Endothelial cell of umbilical vein (primary cell): ENCODE results near the gene KCTD17. TPM values are rescaled to one million over a fixed set of nuclear protein-coding genes. Genes with fewer than 3 reads are reported as not detected.
A peak's percentile ranks its signal among the peaks of the same experiment; 100 is the strongest.

Source experiments
- BruUV-seq: library from RNA; stranded (reverse); fragments of 400-500 nt; replicated peaks from 2 replicates; lab custom pipeline; 2021; lab: Mats Ljungman, UMichigan
- CTCF ChIA-PET: fragments of 300-600, 350-600 bp; sonication (Branson Sonifier 250); formaldehyde crosslinking; loops from one replicate; lab custom pipeline; 2021; ENCODE audit warnings: antibody characterized with exemption, inconsistent platforms; lab: Charles Lee
- POLR2A ChIA-PET: fragments of 300-600, 350-600 bp; sonication (Branson Sonifier 250); formaldehyde crosslinking; loops from one replicate; lab custom pipeline; 2021; ENCODE audit warnings: antibody characterized with exemption, inconsistent platforms; lab: Charles Lee
- DNase-seq: peaks from one replicate; pipeline ENCODE4 v3.0.0-alpha.2; 2011; ENCODE audit warnings: low read depth, low spot score
- FAIRE-seq: peaks from 2 replicates; lab custom pipeline; 2011; peaks lifted over from hg19 to GRCh38; lab: Jason Lieb, UNC
- H2AFZ ChIP-seq: 2 replicates; pipeline ENCODE4 v1.6.0; 2012; ENCODE audit warnings: low read depth, low read length, control low read depth, inconsistent platforms
- H3K27ac ChIP-seq: 2 replicates; pipeline ENCODE4 v1.5.1; 2011; ENCODE audit warnings: low read depth, mild to moderate bottlenecking, control low read depth, low read length, moderate library complexity; ENCODE audit not compliant: insufficient read depth
- H3K27me3 ChIP-seq, 2 experiments: 2 replicates each; pipeline versions ENCODE4 v1.6.0 to v1.6.1; 2011; ENCODE audit warnings: low read length in 2 of 2, mixed read lengths in 1 of 2; ENCODE audit not compliant: control insufficient read depth in 2 of 2, insufficient read depth in 2 of 2
- H3K36me3 ChIP-seq, 2 experiments: 2 replicates in 1 of 2; 3 replicates in 1 of 2; pipeline ENCODE4 v1.5.1; 2011; ENCODE audit warnings: low read length in 2 of 2, mild to moderate bottlenecking in 1 of 2, moderate library complexity in 1 of 2; ENCODE audit not compliant: control insufficient read depth in 2 of 2, insufficient read depth in 2 of 2; ENCODE audit errors: extremely low read depth in 1 of 2
- H3K4me1 ChIP-seq: 3 replicates; pipeline ENCODE4 v1.5.1; 2011; ENCODE audit warnings: mild to moderate bottlenecking, low read length; ENCODE audit not compliant: control insufficient read depth, insufficient read depth; ENCODE audit errors: extremely low read depth
- H3K4me2 ChIP-seq: 2 replicates; pipeline ENCODE4 v1.6.1; 2011; ENCODE audit warnings: low read length, control low read depth, mixed read lengths; ENCODE audit not compliant: insufficient read depth
- H3K4me3 ChIP-seq, 3 experiments: fragments of 200-600 bp in 1 of 3; sonication (generic), shearing (Covaris generic) in 1 of 3; replicated peaks in 1 of 3; 2 replicates each; pipeline ENCODE4 v1.5.1; 2011 to 2016; ENCODE audit warnings: control low read depth in 3 of 3, low read length in 3 of 3, mild to moderate bottlenecking in 2 of 3, inconsistent platforms in 1 of 3, low read depth in 1 of 3, moderate library complexity in 1 of 3; ENCODE audit not compliant: insufficient read depth in 1 of 3
- H3K79me2 ChIP-seq: 2 replicates; pipeline ENCODE4 v1.6.0; 2012; ENCODE audit warnings: low read length, inconsistent platforms; ENCODE audit not compliant: control insufficient read depth, insufficient read depth
- H3K9ac ChIP-seq: replicated peaks from 2 replicates; pipeline ENCODE3; 2011; ENCODE audit warnings: low read length, control low read depth; ENCODE audit not compliant: insufficient read depth; ENCODE audit errors: extremely low read depth
- H3K9me1 ChIP-seq: replicated peaks from 3 replicates; pipeline ENCODE4 v1.6.0; 2011; ENCODE audit warnings: mild to moderate bottlenecking, low read length; ENCODE audit not compliant: control insufficient read depth, insufficient read depth; ENCODE audit errors: extremely low read depth
- H3K9me3 ChIP-seq: replicated peaks from 2 replicates; pipeline ENCODE4 v1.5.1; 2012; ENCODE audit warnings: low read length, inconsistent platforms; ENCODE audit not compliant: control insufficient read depth, insufficient read depth
- H4K20me1 ChIP-seq: replicated peaks from 2 replicates; pipeline ENCODE3; 2011; ENCODE audit warnings: mild to moderate bottlenecking, low read length; ENCODE audit not compliant: control insufficient read depth, insufficient read depth; ENCODE audit errors: extremely low read depth
- EZH2 ChIP-seq: IDR thresholded peaks from 2 replicates; pipeline ENCODE4 v1.6.1; 2012; ENCODE audit warnings: borderline replicate concordance, low read depth, mild to moderate bottlenecking, moderate library complexity, low read length, inconsistent platforms; ENCODE audit not compliant: severe bottlenecking
- FOS ChIP-seq: IDR thresholded peaks from 2 replicates; pipeline ENCODE4 v1.6.1; 2011; ENCODE audit warnings: mild to moderate bottlenecking, low read length, moderate library complexity, borderline replicate concordance; ENCODE audit not compliant: insufficient read depth
- GATA2 ChIP-seq: IDR thresholded peaks from 2 replicates; pipeline ENCODE4 v1.7.0; 2011; ENCODE audit warnings: low read depth, mild to moderate bottlenecking, moderate library complexity, mixed read lengths, low read length; ENCODE audit not compliant: insufficient read length, insufficient read depth
- JUN ChIP-seq: IDR thresholded peaks from 2 replicates; pipeline ENCODE4 v1.6.1; 2011; ENCODE audit warnings: borderline replicate concordance, low read depth; ENCODE audit not compliant: insufficient read length, insufficient read depth
- MYC ChIP-seq: IDR thresholded peaks from one replicate; pipeline ENCODE4 v1.6.1; 2011; ENCODE audit warnings: mild to moderate bottlenecking, low read depth, low read length
- POLR2A ChIP-seq: IDR thresholded peaks from 2 replicates; pipeline ENCODE4 v1.6.1; 2012; ENCODE audit warnings: low read depth, mild to moderate bottlenecking, control low read depth, low read length
- POLR2AphosphoS5 ChIP-seq: IDR thresholded peaks from 2 replicates; pipeline ENCODE4 v1.6.1; 2012; ENCODE audit warnings: low read depth, mild to moderate bottlenecking, control low read depth, low read length, moderate library complexity; ENCODE audit not compliant: insufficient read depth
- dilution Hi-C: fragments of 300-500 bp; cut with MboI; formaldehyde crosslinking; loops from one replicate; pipeline ENCODE4 v1.15.0; 2019; ENCODE audit warnings: low sequenced_read_pairs; ENCODE audit not compliant: extremely low pct_ligation_motif_present
- intact Hi-C: fragments of 100-400 bp; cut with micrococcal nuclease; formaldehyde crosslinking; loops from one replicate; pipeline ENCODE4 v1.10.0; 2022
- polyA plus RNA-seq, 4 experiments: library from polyadenylated mRNA; depleted of rRNA in 3 of 4; stranded (reverse) in 3 of 4; unstranded in 1 of 4; fragments of >200 nt; gene quantifications; 2 replicates each; pipeline versions ENCODE4 v1.2.1 to v1.2.3, GENCODE V29; 2011 to 2012; ENCODE audit warnings: missing spikeins in 1 of 4
- total RNA-seq: library from RNA; stranded (reverse); gene quantifications from 2 replicates; pipeline ENCODE4 v1.2.3, GENCODE V29; 2021
- TF ChIP-seq, protein P1 (sequence below): IDR thresholded peaks from 2 replicates; pipeline ENCODE4 v1.6.1; 2011; ENCODE audit not compliant: insufficient read depth, insufficient read length
- TF ChIP-seq, protein P2 (sequence below), 2 donors: IDR thresholded peaks; 1 replicate in 1 of 2; 2 replicates in 1 of 2; pipeline ENCODE4 v1.5.1; 2011; ENCODE audit warnings: low read length in 2 of 2, mild to moderate bottlenecking in 2 of 2, moderate library complexity in 2 of 2, control low read depth in 1 of 2, inconsistent platforms in 1 of 2, low read depth in 1 of 2; ENCODE audit not compliant: insufficient read depth in 1 of 2; ENCODE audit errors: extremely low read depth in 1 of 2

The KCTD17 gene
- total and polyA plus RNA-seq, 2 donors (not counting 3 experiments of a cell fraction or from before 2014, with no cell fraction given), result 59.2 to 73.0 TPM

DNA sequence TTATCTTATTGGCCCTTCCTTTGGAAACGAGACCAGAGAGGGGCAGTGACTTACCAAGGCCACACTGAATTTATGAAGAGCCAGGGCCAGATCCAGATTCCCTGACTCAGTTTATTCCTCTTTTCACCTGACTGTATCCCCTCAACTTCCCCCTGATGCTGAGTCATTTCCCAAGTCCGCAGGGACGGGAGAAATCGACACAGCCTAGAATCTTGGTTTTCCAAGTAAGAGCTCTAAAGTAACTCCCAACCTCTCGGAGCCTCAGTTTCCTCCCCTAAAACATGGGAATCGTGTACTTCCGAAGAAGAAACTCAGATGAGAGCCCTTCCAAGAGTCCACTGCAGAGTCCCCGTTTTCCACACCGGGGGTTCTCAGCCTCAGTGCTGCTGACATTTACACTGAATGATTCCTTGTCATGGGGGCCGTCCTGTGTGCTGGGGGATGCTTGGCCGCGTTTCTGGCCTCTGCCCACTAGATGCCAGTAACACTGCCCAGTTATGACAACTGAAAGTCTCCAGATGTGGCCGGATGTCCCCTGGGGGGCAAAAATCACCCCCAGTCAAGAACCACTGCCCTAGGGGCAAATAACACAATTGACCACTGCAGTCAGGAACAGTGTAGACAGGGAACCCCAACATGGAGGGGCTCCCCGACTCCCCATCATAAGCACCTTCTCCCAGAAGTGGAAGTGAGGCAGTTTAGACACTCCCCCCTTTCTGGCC, 20.8 kb upstream of the KCTD17 start:
- intact Hi-C loops, result no loop called here

More for the DNA sequence above, 20.8 kb upstream of the KCTD17 start:
- Histone ChIP-seq H3K4me3 (no peak overlapping the region), H3K9me1 (no peaks in the 10 kb centered on the region), H3K27ac (no peak overlapping the region), H3K9ac (no peak overlapping the region), H3K4me2 (no peak overlapping the region), H3K36me3 (peaks cover 6 to 26% of the 10 kb centered on the region in 2 experiments), H3K27me3 (no peaks in the 10 kb centered on the region), H2AFZ (no peak overlapping the region), H3K4me1 (peaks cover 9% of the 10 kb centered on the region), H4K20me1 (no peaks in the 10 kb centered on the region), H3K9me3 (no peaks in the 10 kb centered on the region), H3K79me2 (no peaks in the 10 kb centered on the region)
- CTCF ChIA-PET, result interaction anchor here (0.7 to 5.2 kb wide), 11 partner anchors 10 to 169 kb away, joined by 3 to 57 read pairs (median 5); partner anchors contain the start of genes KCTD17, MPST and TST
- DNase-seq (no peak), FAIRE-seq (no peak)
- POLR2A ChIA-PET, result interaction anchor here (1.3 kb wide), 1 partner anchor 10 kb away, joined by 3 read pairs; no protein-coding TSS in a partner anchor
- TF ChIP-seq MYC (no peak), EZH2 (no peak), GATA2 (no peak), JUN (no peak), POLR2AphosphoS5 (no peak), FOS (no peak), POLR2A (no peak)
- TF ChIP-seq, protein P1, sequence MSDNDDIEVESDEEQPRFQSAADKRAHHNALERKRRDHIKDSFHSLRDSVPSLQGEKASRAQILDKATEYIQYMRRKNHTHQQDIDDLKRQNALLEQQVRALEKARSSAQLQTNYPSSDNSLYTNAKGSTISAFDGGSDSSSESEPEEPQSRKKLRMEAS, result no peak
- TF ChIP-seq, protein P2, sequence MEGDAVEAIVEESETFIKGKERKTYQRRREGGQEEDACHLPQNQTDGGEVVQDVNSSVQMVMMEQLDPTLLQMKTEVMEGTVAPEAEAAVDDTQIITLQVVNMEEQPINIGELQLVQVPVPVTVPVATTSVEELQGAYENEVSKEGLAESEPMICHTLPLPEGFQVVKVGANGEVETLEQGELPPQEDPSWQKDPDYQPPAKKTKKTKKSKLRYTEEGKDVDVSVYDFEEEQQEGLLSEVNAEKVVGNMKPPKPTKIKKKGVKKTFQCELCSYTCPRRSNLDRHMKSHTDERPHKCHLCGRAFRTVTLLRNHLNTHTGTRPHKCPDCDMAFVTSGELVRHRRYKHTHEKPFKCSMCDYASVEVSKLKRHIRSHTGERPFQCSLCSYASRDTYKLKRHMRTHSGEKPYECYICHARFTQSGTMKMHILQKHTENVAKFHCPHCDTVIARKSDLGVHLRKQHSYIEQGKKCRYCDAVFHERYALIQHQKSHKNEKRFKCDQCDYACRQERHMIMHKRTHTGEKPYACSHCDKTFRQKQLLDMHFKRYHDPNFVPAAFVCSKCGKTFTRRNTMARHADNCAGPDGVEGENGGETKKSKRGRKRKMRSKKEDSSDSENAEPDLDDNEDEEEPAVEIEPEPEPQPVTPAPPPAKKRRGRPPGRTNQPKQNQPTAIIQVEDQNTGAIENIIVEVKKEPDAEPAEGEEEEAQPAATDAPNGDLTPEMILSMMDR (IDR thresholded peaks at IDR 0.05; ENCODE audit: extremely low read depth in 1 of 2, insufficient read depth in 1 of 2, low read depth in 1 of 2, low read length in 2 of 2), result peak in 1 of 2 donors; percentile 19
- no TSS peak for BruUV-seq
- dilution Hi-C loops, result no loop called here
